C4-2B (cell line): ENCODE results near the gene NFIB.

Experiments used
- H3K27ac ChIP-seq: fragments of 450-650 bp; 2 replicates; pipeline ENCODE4 v1.5.1; 2017
- ZFX ChIP-seq: fragments of 450-650 bp; IDR thresholded peaks from 2 replicates; pipeline ENCODE4 v1.6.1; 2017
- TF ChIP-seq, protein P1 (sequence below): fragments of 450-650 bp; conservative IDR thresholded peaks from 2 replicates; pipeline ENCODE4 v1.5.1; 2017; ENCODE audit warnings: mild to moderate bottlenecking

Gene NFIB

DNA sequence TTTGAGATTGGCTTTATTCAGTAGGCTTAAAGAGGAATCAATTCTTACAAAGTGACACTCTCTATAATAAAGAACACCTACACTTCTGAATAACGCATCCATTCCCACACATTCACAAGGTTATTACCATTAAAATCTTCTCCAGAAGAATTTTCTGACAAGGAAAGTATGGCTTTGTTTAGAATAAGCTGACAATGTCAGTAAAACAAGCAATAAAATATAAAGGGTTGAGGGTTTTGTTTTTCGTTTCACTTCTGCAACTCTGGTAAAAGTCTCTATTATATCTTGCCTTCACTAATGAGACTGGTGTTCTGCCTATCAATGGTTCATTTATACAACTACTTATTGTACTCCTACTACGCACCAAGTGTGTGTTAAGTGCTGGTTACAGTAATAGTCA, 169.7 kb downstream of the NFIB start:
- no peak for TF ChIP-seq ZFX
- TF ChIP-seq, protein P1, sequence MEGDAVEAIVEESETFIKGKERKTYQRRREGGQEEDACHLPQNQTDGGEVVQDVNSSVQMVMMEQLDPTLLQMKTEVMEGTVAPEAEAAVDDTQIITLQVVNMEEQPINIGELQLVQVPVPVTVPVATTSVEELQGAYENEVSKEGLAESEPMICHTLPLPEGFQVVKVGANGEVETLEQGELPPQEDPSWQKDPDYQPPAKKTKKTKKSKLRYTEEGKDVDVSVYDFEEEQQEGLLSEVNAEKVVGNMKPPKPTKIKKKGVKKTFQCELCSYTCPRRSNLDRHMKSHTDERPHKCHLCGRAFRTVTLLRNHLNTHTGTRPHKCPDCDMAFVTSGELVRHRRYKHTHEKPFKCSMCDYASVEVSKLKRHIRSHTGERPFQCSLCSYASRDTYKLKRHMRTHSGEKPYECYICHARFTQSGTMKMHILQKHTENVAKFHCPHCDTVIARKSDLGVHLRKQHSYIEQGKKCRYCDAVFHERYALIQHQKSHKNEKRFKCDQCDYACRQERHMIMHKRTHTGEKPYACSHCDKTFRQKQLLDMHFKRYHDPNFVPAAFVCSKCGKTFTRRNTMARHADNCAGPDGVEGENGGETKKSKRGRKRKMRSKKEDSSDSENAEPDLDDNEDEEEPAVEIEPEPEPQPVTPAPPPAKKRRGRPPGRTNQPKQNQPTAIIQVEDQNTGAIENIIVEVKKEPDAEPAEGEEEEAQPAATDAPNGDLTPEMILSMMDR = no peak
- H3K27ac ChIP-seq = no peak overlapping the region

DNA sequence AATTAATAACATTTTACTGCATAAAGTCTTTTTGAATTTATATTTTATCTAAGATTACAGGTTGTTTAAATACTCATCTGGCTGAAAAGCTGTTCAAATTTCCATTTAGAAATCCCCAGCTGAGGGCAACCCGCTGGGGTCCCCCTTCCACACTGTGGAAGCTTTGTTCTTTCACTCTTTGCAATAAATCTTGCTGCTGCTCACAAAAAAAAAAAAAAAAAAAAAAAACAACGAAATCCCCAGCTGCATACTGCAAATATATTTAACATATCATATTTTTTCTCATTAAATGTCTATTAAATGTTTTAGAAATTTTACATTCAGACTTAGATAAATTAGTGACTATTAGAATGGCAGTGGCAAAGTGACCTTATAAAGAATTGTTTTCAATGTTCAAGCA, 172.2 kb downstream of the NFIB start:
- no peak for TF ChIP-seq ZFX
- TF ChIP-seq, protein P1 = no peak
- H3K27ac ChIP-seq = no peak overlapping the region

DNA sequence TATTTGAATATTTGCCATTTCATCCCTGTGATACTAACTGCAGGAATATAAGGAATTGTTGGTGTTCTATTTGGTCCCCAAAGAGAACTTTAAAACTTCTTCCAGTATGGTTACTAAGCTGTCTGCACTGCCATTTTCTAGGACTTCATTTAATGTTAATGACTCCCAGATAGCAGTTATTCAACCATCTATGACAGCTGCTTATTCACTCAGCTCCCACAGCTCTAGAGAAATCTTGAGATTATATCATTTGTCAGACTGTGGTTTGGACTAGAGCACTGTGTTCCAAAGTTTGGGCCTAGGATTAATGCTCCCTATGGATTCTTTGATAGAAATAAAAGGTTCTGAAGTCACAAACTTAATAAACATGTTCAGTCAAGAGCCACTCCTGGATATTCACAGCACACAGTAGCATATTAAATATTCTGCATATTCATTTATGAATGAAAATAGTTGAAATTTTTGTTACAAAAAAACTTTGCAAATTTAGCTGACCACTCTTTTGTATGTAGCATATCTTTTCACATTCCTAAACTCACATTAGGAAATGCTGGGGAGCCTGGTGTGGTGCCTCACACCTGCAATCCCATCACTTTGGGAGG, 173.7 kb downstream of the NFIB start:
- TF ChIP-seq ZFX = no peak
- TF ChIP-seq, protein P1 = no peak
- no peak overlapping the region for H3K27ac ChIP-seq

DNA sequence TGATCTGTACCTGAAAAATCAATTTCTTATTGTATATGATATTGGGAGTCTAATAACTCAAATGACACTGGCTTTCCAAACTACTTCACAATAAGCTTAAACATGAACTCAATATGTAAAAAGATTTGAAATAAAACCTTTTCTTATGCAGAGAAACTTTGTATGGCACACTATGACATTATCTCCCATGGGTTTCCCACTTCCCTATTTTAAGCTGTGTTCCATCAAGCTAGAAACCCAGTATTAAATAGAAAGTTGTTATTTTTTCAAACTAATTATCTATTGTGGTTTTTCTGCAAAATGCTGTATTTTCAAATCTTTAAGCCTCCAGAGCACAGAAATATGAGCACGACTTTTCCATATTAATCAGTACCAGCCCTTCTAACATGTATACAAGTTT, 174.7 kb downstream of the NFIB start:
- TF ChIP-seq, protein P1 = no peak
- no peak for TF ChIP-seq ZFX
- no peak overlapping the region for H3K27ac ChIP-seq

DNA sequence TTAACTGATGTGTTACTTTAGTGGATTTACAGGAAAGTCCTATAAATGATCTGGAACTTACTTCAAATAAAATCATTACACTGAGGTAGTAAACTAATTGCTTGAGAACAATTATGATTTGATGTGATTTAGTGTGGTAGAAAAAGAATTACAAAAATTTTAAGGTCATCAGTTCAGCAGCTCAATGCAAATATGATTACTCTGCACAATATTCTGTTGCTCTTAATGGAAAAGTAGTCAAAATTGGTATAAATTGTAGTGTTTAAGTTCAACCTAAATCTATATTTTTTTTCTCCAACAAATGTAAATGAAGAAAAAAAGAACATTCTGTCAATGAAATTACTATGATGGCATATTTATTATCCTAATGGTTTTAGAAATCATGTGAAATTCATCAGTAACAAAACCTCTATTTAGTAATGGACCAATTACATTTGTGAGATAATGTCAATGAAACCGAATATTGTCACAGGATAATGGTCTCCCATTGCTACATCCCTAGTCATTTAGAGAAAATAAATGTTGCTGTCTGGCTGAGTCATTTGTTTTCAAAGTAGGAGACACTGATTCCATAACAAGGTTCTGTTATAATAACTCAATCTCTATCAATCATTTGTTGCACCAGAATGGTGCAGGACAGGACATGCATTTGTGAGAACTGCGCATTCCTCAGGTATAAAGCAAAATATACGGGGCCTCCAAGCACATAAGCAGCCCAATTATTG, 177.1 kb downstream of the NFIB start:
- TF ChIP-seq, protein P1 = no peak
- TF ChIP-seq ZFX = no peak

DNA sequence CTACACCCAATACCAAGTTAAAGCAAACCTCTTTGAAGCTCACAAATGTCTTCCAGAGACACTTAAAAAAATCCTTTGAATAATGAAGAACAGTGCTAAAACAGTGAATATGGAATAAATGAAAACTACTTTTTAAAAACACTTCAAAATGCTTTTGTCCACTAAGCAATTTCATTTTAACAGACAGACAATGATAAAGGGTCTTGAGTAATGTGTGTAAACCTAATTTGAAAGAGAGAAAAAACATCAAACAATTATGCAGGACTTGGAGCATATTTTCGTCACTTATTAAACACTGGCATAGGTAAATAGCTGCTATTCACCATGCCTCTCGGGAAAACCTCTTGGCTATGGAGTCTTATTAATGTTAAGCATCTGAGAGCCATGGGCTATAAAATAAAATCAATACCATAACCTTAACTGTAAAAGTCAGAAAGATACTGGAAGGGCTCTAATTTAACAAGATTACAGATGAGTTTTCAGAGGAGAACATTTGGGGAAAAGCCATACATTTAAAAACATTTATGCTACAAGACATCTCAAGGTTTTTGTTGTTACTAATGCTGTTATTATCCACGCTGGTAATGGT, 177.8 kb downstream of the NFIB start:
- H3K27ac ChIP-seq = no peak overlapping the region
- TF ChIP-seq, protein P1 = no peak
- no peak for TF ChIP-seq ZFX

More for the DNA sequence above, 177.1 kb downstream of the NFIB start:
- no peak overlapping the region for H3K27ac ChIP-seq

DNA sequence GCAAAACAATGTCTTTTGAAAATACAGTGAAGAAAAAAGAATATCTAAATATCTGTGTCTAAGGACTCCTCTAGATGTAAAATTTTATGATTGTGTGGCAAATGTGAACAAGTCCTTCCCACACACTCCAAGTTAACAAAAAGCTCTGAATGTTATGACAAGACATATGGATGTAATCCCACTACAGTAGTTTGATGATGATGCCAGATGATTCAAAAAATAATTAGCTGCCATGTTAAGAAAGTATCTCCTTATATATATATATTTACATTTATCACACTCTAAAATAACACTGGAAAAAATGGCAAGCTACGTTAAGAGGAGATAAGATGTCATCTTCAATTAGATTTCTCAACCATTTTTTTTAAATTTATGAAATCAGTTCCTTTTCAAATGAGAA, 178.5 kb downstream of the NFIB start:
- H3K27ac ChIP-seq = no peak overlapping the region
- no peak for TF ChIP-seq ZFX
- TF ChIP-seq, protein P1 = no peak
